HG03135 (cell line): ENCODE data around the gene PDZD4.

Experiments used
- ATAC-seq: cut with Tn5 transposase; IDR thresholded peaks from one replicate; pipeline ENCODE4 v1.9.1; 2021; ENCODE audit warnings: mild to moderate bottlenecking, moderate library complexity; ENCODE audit not compliant: unreplicated experiment

The PDZD4 gene

DNA sequence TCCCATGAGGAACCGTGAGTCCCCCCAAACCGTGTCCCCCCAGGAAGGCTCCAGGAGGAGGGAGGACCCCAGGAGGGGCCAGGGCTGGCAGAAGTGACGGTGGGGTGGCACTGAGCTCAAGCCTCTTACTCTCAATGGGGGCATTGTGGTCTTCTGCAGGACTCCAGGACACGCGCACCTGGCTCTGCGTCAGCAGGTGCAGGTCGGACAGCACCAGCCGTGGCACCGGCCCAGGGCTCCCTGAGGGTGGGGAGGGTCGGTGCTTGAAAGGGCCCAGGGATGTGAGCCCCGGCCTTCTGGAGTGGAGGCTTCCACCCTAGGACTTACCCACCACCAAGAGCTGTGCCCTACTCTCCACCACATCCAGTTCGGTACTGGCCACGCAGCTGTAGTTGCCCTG, 37.3 kb upstream of the PDZD4 start:
- ATAC-seq, result no peak

DNA sequence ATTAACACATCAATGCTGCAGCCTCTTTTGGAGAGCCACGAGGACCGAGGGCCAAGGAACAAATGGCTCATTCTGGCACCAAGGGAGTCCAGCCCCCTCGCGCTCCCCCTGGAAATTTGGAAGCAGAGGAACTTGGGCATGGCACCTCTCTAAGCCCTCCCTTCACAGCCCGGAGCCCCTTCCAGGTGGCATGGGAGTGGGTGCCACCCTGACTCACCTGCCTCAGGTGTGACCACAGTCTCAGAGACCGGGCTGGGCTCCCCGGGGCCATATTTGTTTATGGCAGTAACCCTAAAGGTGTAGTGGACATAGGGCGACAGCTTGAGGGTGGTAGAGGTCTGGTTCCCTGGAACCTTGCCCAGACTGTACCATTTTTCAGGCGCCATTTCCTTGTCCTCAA, 36.8 kb upstream of the PDZD4 start:
- no peak for ATAC-seq

DNA sequence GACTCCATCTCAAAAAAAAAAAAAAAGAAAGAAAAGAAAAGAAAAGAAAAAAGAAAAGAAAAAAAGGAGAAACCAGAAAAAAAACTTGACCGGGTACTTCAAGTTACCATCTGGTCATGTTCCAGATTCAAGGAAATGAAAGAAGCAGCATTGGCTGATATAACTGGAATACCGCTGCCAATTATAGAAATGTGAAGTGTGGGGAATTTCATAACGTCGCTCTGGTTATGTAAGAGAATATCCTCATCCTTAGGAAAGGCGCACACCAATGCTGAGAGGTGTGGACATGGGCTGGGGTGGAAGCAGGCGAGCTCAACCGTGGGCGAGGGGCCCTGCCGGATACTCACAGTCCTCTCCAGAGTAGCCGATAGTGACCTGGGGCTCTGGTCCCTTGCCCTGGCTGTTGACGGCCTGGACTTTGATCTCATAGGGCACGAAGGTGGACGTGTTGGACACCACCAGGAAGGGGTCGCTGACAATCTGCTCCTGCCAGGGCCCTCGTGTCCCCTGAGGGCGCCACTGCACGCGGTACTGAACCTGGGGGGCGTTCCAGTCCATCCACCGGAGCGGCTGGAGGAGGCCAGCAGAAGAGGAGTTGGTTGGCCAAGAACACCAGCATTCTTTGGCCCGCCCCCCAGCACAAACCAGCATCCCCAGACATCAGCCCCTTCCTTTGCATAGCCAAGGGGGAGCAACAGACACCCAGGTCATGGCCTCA, 36.1 kb upstream of the PDZD4 start:
- no peak for ATAC-seq

DNA sequence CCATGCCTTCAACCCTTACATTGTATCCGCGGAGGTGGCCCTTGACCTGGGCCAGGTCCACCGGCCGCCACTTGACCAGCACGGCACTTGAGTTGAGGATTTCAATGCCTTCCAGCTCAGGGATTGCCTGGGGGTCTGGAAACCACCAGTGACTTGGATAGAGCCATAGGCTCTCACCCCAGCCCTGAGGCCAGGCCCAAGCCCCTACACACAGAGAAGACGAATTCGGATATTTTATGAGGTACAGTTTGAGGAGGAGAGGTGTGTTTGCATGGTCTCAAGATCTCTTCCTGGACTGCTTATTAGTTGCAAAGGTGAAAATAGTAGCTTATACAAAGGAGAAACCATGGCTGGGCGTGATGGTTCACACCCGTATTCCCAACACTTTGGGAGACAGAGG, 35.3 kb upstream of the PDZD4 start:
- ATAC-seq, result no peak

DNA sequence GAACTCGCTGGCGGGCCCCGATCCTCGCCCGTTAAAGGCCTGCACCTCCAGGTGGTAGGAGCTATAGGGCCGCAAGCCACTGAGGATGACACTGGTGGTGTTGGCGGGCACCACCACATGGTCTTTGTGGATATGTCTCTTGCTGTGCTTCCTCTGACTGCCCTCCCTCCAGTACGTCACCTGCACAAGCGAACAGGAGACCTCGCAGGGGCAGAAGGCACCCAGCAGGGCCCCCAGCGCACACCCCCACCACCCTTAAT, 34.9 kb upstream of the PDZD4 start:
- ATAC-seq, result no peak

DNA sequence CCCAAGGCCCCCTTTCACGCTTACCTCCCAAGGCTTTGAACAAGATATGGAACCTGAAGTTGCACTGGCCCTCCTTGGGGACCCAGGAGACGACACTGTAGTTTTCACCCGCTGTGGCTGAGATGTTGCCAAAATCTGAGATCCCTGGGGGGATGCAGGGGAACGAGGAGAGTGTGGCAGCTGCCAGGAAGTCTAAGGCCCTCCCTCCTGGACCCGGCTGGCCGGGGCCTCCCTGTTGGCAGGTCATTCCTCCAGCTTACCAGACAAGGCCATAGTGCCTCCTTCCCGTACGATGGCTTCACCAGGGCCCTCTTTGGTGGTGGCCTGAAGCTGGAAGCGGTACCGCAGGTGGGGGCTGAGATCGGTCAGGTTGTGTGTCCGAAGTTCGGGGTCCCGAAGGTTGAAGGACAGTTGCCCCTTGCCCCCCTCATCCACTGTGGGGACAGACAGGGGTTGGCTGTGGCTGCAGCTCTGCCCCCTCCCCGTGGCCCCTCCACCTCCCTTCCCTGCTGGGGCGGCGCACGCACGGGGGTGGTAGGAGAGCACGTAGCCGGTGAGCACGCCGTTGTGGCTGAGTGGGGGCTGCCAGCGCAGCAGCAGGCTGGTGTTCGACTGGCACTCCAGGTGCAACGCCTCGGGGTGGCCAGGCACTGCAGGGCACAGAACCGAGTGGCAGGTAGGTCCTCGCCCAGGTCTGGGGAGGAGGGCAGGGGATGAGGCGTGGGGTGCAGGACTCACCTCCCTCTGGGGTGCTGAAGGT, 34.4 kb upstream of the PDZD4 start:
- no peak for ATAC-seq

DNA sequence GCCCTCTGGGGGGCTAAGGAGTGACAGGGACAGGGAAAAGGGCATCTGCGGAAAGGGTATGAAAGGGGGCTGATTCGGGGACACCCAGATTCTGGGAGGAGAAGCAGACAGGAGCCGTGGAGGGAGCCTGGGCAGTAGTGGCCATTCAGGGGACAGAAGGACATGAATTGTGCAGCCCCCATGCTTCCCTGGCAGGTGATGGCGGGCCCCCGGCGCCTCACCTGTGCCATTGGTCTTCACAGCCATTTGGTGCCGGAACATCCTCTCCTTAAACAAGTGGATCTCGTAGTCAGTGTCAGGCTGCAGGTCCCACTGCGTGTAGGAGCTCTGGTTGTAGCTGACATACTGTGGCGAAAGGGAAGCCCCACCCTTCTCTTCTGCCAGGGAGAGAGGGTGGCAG, 33.8 kb upstream of the PDZD4 start:
- ATAC-seq, result no peak

DNA sequence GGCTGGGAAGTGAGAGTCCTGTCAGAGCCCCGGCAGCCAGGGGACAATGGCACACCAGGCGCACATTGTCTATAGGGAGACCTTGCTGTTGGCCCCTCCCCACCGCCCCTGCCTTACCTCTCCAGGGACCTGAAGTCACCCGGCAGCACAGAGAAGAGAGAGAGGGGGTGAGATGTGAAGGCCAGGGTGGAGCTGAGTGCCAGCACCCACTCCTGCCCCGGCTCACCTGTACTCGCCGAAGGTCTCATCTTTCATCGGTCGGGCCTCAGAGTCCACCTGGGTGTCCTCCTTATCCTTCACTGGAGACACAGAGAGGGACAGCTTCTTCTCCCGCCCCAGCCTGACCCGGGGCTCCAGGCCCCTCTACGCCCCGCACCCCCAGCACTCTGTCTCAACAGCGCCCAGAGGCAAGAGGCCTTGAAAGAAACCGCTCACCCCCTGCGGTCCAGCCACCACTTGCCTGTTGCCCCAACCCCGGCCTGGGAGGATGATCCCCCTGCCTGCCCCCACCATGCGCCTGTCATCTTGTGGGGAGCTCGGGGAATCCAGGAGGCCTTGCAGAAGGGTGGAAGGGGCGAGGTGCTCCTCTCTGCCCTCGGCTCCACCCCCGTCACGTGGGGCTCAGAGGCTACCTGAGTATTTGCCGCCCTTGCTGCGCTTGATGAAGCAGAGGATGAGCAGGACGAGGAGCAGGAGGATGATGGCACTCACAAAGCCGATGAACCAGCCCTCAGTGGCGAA, 33.1 kb upstream of the PDZD4 start:
- no peak for ATAC-seq

DNA sequence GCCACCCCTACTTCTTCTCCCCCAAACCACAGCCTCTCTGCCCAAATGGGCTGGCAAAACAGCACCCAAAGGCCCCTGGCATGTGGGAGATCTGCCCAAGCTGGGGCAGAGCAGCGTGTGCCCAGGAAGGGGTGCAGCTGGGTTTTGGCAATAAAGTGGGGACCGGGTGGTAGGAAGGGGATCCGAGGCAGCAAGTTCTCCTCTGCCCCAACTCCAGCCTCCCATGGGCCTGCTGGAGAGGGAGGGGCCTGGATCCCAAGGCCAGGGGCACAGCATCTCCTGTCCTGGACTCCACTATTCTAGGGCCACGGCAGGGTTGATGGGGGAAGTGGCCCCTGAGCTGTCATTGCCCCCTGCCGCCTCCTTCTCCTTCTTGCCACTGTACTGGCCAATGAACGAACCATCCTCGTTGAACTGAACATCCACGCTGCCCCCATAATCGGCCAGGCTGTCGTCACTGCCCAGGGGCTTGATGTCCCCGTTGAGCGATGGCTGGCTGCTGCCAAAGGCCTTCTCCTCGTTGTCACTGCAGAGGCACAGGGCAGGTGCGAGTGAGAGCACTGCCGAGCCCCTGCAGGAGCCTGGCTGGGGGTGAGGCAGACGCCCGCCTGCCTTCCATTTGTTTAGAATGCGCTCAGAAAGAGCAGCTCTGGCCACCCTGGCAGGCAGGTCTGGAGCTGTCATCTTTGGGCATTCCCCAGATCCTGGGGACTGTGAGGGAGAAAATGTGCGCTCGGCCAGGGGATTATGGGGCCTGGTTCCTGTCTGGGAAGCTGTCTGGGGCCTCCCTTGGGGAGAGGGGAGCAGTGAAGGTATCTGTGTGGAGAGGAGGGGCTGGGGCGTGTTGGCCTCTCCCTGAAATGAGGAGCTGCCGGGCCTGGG, 32.3 kb upstream of the PDZD4 start:
- ATAC-seq, result no peak

DNA sequence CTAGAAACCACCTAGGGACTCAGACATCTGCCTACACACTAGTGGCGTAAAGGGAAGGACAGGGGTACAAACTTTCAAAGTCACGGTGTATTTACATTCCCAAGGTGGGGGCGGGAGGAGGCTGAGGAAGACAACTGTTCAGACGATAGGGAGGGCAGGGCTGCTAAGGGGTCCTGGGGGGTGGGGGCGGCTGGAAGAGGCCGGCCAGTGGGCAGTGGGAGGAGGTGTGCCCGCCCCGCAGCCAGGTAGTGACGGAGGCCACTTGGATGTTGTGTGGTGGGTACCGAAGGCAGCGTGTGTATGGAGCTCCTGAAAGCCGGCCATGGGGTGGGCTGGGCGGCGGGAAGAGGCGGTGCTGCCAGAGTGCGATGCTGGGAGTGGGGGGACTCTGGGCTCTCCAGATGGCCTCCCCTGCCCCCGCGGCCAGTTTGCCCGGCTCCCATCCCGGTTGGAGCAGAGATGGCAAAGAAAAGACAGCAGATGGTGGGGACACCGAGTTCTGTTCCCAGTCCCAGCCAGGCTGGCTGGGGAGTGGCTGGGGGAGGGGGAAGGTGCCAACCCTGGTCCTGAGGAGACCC, 31.5 kb upstream of the PDZD4 start:
- ATAC-seq, result no peak

DNA sequence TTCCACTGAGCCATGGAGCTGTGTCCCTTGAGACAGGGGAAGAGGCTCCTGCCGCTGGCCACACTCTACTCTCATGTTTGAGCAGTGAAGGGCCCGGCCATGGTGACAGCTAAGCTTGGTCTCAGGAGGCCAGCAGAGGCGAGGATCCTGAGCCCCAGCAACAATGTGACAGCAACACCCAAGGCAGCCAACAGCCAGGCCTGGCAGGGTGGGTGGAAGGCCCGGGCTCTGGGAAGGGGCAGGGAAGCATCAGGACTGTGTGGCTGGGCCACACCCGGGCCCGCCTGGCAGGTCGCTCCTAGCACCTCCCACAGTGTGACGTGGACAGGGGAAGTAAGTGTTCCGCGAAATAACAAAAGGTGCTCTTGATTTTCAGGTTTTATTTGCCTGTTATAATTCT, 30.8 kb upstream of the PDZD4 start:
- no peak for ATAC-seq

DNA sequence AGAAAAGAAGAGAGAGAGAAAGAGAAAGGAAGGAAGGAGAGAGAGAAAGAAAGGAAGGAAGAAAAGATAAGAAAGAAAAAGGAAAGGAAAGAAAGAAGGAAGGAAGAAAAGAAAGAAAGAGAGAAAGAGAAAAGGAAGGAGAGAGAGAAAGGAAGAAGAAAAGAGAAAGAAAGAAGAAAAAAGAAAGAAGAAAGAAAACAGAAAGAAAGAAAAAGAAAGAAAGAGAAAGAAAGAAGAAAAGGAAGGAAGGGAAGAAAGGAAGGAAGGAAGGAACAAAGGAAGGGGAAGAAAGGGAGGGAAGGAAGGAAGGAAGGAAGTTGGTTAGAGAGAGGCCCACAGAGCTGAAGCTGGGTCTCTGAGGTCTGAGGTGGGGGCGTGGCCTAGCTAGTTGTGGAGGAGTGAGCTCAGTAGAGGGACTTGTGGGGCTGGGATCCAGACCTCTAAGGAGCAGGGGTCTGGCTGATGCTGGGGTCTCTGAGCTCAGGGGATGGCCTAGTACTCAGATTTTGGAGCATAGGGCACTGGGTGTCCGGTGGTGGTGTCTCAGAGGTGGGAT, 27.1 kb upstream of the PDZD4 start:
- ATAC-seq, result no peak

DNA sequence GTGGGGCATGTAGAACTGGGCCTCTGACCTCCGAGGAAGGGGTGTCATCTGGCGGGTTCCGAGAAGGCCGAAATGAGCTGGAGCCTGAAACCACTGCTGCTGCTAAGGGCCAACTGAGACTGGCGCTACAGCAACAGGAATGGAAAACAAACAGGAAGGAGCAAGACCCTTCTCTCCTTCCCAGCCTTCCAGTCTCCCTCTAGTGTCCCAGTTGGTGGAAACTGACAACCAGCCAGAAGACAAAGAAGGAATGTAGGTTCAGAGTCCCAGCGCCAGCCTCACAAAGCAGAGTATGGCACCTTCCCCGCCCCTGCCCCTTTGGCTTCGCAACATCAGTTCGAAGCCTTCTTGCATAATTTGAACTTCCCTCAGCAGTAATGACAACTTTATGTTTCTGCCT, 24.4 kb upstream of the PDZD4 start:
- no peak for ATAC-seq

DNA sequence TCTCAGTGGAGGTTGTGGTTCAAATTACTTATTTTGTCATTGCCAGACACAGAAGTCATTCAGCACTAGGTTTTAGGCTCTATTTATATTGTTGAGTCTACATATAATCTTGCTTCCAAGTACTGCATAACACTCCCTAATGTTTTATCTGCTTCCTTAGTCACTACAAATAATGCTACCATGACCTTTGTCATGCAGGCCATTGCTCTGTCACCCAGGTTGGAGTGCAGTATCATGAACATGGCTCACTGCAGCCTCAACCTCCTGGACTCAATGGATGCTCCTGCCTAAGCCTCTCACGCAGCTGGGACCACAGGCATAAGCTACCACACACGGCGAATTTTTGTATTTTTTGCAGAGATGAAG, 23.5 kb upstream of the PDZD4 start:
- ATAC-seq, result no peak

DNA sequence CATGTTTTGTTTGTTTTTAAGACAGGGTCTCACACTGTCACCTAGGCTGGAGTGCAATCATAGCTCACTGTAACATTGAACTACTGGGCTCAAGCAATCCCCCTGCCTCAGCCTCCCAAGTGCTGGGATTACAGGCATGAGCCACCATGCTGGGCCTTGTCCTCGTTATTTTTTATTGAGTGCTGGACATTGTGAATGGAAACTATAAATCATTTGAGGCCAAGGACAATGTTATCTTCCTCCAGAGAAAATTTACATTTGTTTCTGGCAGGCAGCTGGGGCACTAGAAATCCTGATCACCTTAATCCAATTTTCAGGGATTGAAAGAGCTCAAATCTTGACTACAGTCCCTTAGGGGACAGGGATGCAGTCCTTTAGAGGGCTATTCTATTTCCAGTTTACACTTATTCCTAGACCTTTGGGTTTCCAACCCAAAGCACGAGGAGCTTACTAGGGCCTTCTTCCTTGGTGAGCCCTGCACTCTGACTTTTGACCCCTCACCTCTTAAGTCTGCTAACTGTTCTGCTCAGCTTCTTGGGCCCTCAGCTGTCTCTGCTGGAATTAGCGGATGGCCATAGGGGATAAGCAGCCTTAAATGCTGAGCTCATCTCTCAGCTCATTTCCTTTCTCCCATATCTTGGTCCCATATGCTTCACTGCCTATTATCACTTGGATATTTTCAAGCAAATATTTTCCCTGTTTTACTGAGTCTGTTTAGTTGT, 23.0 kb upstream of the PDZD4 start:
- no peak for ATAC-seq

DNA sequence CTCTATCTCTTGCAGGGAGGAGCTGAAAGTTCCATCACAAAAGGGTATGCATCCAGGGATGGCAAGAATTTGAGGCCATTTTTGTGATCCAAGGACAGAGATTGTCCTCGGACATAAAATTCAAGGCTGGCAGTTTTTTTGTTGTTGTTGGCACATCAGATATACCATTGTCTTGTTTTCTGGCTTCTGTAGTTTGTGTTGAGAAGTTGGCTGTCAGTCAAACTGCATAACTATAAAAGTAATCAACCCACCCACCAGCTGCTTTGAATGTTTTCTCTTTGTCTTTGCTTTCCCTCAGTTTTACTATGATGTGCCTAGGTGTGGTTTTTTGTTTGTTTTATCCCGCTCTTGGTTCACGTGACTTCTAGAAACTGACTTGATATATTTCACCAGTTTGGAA, 21.6 kb upstream of the PDZD4 start:
- ATAC-seq, result no peak

DNA sequence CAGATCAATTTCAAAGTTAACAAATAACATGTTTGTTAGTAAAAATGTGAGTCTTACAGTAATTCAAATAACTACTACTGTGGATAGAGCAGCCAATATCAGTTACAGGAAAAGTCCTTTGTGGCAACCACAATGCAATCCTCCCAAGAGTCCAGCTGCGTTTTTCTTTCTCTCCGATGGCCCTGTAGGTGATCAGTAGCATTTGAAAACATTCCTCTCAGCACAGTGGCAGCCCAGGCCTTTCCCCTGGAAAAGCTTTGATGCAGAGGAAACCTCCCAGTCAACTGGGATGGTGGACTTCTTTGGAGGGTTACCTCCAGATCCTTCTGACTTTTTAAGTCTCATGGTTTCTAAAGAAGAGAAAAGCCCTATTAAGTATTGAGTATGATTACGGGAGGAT, 18.0 kb upstream of the PDZD4 start:
- no peak for ATAC-seq

DNA sequence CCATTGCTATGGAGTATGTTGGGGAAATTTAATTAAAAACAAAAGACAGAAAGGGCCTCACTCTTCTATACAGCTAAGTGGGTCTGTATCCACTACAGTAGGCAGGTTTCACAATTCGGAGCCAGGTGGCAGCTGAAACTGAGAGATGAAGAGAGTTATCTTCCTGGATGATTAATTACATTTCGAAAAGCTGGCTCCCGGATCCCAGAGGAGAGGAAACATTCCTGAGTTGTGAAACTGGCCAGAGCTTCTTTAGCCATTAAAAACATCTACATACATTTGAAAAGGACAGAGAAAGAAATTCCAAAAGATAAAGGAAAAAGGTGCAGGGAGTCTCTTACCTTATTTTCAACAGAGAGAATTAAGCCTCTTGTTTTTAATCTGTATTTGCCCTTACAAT, 15.5 kb upstream of the PDZD4 start:
- no peak for ATAC-seq

DNA sequence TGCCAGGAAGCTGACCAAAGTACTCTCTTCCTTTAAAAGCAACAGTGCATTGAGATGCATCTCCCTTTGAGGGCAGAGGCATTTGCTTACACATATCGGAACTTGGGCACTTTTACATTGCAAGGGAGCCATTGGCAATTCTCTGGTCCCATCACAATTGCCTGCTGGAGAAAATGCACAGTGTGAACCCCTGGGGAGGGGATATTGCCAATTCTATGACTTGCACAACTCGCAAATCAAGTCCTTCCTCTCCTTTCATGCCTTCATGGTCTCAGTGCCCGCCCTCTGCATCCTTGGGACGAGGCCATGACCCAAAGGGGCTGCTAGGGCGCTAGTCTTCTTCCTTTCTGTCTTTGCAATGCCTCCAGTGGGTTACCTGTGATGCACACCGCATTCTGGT, 14.9 kb upstream of the PDZD4 start:
- ATAC-seq, result no peak

DNA sequence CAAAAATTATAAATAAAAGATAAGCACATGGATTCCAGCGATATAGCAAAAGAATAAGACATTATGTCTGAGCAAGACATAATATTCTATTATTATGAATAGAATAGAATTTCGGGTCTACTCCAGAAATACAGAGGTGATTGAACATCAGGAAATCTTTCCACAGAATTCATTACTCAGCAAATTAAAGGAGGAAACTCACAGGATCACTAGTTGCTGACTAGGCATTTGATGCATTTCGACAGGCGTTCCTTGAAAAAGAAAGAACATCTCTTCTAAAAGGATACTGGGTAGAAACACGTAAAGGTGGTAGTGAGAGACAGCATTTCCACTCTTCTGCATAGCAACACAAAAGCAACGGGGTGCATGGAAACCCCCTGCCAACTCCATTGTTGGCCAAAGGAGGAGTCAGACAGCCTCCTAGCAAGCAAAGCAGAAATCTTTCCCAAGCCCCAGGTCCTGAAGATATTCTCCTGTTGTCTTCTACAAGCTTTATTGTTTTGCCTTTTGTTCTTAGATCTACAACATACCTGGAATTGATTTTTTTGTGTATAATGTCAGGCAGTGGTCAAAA, 14.3 kb upstream of the PDZD4 start:
- no peak for ATAC-seq
